AG08395 (cell line): ENCODE measurements around the gene MED12L.
"Not testable (repeated sequence)": the region's sequence is repeated elsewhere in the genome, so short reads cannot be mapped to it uniquely, and the experiment has no call there.

Source experiments
- DNase-seq: peaks from one replicate; pipeline ENCODE4 v3.0.0; 2012; ENCODE audit warnings: mixed read lengths, low spot score

The MED12L gene

DNA sequence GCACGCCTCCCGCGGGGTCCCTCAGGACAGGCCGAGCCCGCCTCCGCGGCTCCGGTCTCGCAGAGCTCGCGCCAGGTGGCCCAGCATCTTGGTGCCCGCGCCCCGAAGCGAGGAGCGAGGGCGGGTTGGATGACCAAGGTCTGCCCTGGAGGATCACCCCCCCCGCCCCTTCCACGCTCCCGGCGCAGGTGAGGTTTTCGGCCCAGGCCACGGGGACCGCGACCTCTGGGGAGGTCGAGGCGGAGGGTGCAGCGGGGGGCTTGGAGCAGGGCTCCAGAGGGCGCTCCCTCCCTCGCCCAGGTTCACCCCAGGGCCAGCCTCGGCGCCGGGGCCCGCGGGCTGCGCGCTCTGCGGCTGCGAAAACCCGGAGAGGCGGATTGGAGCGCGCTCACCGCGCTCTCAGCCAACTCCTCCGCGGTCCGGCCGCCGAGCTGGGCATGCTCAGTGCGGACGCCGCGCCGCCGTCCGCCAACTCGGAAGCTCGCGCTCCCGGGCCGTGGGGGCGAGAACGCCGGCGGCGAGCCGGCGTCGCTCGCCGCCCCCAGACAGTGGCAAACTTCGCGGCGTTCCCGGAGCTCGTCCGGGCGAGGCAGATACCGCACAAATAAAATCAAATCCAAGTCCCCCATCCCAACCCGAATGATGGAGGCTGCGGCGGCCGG, at the start of gene MED12L:
TSS of gene MED12L (plus strand) at position 438 of the 662 bp plus-strand sequence. CDS start 1,263 bp downstream, outside the sequence.
- DNase-seq = peak; percentile 94

DNA sequence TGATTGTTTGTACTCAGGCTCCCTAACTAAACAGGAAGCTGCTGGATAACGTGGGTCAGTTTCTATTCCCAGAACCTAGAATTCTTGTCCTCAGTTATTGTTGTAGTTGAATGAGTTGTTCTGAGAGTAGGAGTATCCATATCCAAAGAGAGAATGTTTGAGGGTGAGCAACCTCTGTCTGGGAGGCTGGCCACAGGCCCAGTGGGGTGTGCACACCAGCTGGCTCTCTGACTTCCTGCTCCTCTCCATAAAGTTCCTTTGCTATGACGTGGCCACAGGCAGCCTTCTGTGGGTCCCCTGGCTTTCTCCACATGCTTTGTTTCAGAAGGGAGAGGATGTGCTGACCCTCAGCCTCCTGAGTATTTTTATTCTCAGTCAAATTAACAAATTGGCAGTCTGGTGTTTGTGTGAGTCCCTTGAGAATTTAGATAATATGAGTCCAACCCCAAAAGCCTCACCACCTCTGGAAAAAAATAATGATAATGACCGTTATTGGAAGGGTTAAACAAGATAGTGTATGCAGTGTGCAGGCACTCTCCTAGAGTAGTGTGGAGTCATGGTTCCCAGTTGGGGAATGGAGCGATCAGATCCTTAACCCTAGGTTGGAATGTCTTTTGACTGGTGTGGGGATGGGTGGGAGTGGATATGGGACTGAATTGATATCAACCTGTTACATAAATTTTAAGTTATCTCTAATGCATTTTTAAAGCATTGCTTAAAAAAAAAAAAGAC, 47.6 kb upstream of the MED12L start:
- DNase-seq = peak; percentile 98

DNA sequence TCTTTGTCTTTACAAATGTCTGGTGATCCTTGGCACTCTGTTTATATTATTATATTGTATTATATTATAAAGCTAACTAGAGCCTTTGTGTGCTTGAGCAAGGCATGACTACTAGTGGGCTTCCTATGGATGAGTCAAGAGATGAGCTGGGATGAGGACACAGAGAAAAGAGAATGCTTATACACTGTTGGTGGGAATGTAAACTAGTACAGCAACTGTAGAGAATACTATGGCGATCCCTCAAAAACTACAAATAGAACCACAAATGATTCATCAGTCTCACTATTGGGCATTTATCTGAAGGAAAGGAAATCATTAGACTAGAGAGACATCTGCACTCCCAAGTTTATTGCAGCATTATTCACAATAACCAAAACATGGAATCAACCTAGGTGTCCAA, 40.8 kb upstream of the MED12L start:
- no peak for DNase-seq

DNA sequence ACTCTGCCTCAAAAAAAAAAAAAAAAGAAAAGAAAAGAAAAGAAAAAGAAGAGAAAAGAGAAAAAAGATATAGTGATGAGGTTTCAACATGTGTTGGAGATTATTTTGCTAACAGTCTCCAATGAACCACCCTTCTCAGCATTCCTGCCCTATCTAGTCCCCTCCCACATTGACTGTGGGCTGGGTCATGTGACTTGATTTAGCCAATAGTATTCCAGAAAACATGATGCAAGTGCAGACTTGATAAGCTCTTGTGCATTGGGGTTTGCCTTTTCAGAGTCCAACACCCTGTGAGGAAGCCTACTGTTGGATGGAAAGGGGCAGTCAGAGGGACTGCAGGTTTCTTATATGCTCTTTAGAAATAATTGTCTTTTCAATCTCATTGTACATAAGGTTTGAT, 37.8 kb upstream of the MED12L start:
- no peak for DNase-seq

GRCh38 chr3:151051533-151051932, 33.9 kb upstream of the MED12L start:
- DNase-seq = no peak

GRCh38 chr3:151052346-151052745, 33.1 kb upstream of the MED12L start:
- DNase-seq = no peak

- DNase-seq = no peak
These were observed 32.7 kb upstream of the MED12L start for GRCh38 chr3:151052756-151053155.

GRCh38 chr3:151058740-151059139, 26.7 kb upstream of the MED12L start:
- no peak for DNase-seq

GRCh38 chr3:151062611-151063010, 22.9 kb upstream of the MED12L start:
- DNase-seq = no peak

DNA sequence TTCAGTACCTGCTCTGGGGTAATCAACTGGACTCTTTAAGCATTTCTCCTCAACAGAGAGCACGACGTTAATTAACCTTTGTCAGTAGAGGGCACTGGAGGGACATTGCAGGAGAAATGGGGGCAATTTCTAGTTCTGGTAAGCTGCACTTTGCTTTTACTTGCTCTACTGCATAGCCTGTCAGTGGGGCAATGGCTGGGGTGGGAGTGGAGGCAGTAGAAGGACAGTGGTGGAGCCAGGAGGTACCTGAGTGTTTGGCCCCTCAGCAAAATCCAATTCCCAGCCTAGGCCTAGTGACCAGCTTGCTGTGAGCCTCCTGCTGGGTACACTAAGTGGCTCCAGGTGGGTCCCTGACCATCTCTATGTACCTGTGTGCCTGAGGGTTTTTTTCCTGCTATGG, 18.3 kb upstream of the MED12L start:
- no peak for DNase-seq

- DNase-seq = not testable (repeated sequence)
These were observed 12.6 kb upstream of the MED12L start for GRCh38 chr3:151072842-151073241.

DNA sequence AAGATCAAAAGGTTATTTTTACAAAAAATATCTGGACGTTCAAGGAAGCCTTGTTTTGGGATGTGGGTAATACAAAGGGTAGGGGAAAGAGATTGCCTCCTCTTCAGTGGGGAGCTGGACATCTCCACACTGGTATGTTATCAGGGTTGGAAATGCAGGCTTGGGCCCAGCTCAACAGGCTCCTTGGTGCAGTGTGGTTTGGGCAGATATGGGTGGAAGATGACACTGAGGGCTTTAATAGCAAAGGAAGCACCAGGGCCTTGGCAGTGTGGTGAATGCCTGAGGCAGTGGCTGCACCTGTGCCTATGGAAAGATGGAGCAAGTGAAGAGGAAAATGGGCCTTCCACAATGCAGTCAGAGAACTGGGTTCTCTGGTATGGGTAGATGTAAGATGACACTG, 11.2 kb upstream of the MED12L start:
- no peak for DNase-seq

DNA sequence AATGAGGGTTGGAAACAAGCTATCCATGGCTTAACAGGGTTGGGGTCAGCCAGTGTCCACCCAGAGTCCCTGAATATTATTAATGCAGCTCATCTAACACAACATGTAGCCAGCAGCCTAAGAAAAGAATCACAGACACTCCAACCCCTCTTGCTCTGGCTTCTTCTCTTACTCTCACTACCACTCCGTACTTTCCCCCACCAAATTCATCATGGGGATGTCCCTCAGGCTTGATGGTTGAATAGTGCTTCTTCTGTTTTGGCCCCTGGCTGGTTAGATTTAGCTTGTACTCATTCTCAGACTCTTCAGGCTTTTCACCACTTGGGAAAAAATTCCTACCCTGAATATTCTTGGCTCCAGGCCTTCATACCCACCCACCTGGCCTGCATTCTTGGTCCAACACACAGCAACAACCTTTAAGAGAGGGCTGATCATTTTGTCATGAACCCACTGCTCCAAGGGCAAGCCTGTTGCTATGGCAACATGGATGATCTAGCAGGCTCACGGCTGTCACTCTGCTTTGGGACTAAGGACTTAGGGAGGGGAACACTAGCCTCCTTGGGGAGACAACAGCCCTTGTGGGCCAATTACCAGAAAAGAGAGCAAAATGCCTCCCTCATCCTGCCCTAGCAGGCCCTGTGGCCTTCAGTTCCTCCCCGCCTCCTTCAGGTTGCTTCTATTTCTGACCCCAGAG, 9.4 kb upstream of the MED12L start:
- no peak for DNase-seq

DNA sequence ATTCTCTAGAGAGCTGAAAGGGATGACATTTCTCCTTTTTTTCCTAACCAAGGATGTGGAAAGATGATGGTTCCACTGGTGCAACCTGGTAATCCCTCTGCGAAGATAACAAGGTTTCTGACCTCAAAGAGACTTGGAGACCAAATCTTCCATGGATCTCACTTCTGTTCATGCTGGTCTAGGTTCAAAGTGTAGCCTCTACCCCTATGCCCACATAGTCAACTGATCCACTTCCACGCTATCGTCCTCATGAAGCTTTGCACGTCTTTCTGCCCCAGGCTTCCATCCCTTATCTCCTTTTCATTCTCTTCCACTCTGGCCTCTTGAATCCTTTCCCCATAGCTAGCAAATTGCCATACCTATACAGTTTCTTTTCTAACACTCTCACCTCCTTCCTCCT, 8.8 kb upstream of the MED12L start:
- DNase-seq = no peak

- not testable (repeated sequence) for DNase-seq
These were observed 4.4 kb upstream of the MED12L start for GRCh38 chr3:151081082-151081481.

DNA sequence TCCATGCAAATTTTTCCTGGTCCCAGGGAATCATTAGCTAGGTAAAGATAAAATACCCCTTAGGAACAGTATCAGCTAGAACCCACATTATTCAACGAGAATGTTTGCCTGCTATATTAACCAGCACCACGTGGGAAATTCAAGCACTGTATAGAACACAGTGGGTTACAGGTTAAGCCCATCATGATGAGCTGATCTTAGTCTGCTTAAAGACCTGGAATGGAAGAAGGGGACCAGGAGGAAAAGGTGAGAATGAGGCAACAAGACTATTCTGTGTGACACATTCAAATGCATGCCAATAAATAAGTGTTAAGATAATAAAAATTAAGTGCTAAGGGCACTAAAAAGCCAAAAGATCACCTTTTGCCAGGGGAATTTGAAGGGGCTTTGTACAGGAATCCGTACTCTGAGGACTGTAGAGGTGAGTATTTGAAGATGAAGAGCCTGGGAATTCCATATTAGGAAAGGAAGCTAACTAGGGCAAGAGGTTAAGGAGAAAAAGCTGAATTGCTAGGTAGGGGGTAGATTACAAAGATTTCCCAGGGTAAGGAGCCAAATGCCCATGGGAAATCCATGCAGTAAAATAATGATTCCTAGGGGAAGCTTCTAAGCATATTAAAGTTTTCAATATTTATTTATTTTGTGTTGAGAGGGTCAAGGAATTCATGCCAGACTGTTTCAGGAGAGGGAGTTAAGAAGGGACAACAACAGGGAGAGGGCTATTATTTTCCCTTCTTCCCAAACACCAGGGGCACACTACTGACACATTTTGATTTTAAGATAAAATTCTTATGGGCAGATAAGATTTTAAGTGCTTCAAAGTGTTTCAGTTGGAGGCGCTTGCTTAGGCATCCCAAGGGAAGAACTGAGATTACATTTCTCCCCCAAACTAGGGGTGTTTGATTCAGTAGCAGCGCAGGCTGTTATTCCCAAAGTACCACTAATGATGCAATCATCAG, 2.3 kb upstream of the MED12L start:
- DNase-seq = no peak

GRCh38 chr3:151084893-151085226, 604 bp upstream of the MED12L start:
- DNase-seq = no peak

GRCh38 chr3:151085889-151086483, 522 bp downstream of the MED12L start:
- no peak for DNase-seq

DNA sequence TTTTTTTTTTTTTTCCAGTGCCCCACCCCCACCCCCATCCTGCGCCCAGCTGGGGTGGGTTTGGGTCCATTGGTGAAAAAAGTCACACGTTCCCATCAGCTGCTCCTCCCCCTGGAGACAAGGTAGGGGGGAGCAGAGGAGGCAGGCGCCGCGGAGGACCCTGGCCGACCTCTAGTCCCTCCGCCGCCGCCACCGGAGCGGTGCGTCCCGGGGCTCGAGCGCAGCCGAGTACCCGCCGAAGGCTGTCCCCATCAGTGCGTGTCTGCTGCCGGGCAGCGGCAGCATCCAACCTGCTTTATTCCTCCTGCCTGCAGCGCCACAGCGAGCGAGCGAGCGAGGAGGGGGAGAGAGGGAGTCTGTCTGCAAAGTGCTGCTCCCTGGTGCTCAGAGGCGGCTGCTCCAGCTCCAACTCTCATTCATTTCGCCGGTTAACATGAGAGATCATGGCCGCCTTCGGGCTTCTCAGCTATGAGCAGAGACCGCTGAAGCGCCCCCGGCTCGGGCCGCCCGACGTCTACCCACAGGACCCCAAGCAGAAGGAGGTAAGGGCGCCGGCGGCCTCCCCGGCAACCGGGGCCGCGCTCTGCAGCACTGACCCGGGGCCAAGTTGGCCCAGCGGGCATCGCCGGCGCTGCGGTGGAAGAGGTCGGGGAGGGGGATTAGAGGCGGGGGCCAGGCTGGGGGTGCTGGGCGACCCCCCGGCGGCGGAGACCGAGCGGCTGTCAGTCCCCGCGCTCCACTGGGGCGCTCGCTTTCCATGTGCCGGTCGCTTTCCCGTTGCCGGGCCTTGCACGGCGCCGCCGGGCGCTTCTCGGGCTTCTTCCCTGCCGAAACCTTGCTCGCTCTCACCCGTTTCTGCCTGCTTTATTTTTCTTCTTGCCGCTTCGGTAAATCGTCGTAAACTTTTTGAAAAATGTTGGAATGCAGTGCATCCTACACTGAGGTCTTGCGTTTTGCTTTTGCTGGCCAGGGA, 1.3 kb downstream of the MED12L start:
- peak; percentile 82 for DNase-seq

- no peak for DNase-seq
These were observed 2.2 kb downstream of the MED12L start for GRCh38 chr3:151087648-151088047.
